Measurements from ENCODE around the gene SYCE3.

Gene SYCE3

GRCh38 chr22:50507991-50508884 lies 54.5 kb downstream of the SYCE3 start, which contains the start of gene NCAPH2:
Gene NCAPH2, plus strand, starts transcription at chr22:50508224. Its CDS starts 114 bp downstream, at chr22:50508338.
- no peak for FAIRE-seq
- peak; percentile 66 for TF ChIP-seq POLR2A (IDR thresholded peaks at IDR 0.05; ENCODE audit: low read depth, low read length)
- DNase-seq (ENCODE audit: insufficient read length, low spot score) = peak; percentile 90

- TF ChIP-seq POLR2A (IDR thresholded peaks at IDR 0.05; ENCODE audit: low read depth, low read length) = peak; percentile 71
- peak; percentile 66 for DNase-seq (ENCODE audit: insufficient read length, low spot score)
- no peak for FAIRE-seq
Observed at GRCh38 chr22:50507421-50507990, 55.2 kb downstream of the SYCE3 start, which contains the start of gene LMF2. Gene LMF2, minus strand, starts transcription at chr22:50507702. Its CDS starts 27 bp downstream, at chr22:50507675.

DNA sequence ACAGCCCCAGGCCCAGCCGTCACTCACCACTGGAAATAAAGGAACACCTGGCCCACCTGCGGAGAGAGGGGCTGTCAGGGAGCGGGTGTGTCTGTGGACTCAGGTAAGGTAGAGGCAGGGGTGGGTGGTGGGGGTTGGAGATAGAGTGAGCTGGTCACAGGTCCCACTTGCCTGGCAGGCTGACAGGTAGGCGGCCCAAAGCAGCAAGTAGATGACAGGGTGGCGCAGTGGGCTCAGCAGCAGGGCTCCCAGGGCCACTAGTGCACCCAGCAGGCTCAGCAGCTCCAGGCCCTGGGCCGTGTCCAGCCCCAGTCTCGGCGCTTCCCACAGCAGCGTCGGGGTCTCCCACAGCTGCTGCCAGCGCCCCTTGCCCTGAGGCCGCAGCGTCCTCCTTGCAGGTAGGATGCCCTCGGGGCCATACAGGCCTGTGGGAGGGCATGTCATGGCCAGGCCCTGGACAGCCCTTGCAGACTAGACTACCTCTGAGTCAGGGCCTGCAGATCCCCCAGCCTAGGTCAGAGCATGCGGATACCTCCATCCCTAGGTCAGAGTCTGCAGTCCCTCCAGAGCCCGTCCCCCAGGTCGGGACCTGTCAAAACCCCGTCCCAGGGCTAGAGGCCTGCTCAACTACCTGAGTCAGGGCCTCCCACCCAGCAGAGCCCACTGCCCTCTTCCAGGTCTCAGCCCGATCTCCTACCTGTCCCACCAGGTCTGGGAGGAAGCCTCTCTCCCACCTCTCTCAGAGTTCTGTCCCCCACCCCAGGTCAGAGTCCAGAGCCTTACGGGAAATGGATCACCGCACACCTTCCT lies 55.9 kb downstream of the SYCE3 start:
- no peak for TF ChIP-seq POLR2A (IDR thresholded peaks at IDR 0.05; ENCODE audit: low read depth, low read length)
- FAIRE-seq = no peak
- DNase-seq (ENCODE audit: insufficient read length, low spot score) = no peak

- DNase-seq (ENCODE audit: insufficient read length, low spot score) (no peak), FAIRE-seq (no peak)
- no peak for TF ChIP-seq POLR2A (IDR thresholded peaks at IDR 0.05; ENCODE audit: low read depth, low read length)
Observed at GRCh38 chr22:50505776-50506610, 56.7 kb downstream of the SYCE3 start.

- no peak for TF ChIP-seq POLR2A (IDR thresholded peaks at IDR 0.05; ENCODE audit: low read depth, low read length)
- DNase-seq (ENCODE audit: insufficient read length, low spot score) = no peak
- FAIRE-seq = no peak
Observed at GRCh38 chr22:50505276-50505775, 57.4 kb downstream of the SYCE3 start.

DNA sequence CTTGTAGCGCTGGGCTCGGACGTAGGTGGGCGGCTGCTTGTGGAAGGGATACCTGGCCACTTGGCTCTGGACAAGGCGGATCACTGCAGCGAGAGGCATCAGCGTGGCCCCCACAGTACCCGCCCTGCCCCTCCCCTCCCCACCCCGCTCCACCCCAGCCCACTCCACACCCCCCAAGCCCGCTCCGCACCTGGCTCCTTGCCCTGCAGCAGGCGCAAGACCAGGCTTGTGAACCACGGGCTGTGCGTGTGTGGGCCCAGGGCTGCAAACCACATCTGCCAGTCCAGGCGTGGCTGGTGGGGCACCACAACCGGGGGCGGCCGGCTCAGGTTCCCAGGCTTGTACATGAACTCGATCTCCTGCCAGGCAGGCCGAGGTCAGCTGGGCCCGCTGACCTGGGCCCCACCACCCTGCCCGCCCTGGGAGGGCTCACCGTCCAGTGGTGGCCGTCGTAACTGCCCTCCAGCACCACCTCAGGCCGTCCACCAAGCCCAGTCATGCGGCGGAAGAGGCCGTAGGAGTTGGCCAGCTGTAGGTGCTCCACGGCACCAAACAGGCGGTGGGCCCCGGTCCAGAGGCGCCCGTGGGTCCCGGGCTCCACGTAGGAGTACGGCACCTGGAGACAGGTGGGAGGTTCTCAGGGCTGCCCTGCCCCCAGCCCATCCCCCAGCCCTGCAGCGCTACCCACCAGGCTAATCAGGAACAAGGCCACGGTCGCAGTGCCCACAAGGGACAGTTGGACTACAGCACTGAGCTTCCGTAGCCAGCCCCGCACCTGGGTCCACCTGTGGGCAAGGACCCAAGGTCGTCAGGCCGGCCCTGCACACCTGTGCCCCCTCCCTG lies 58.1 kb downstream of the SYCE3 start:
- FAIRE-seq (no peak), DNase-seq (ENCODE audit: insufficient read length, low spot score) (no peak)
- no peak for TF ChIP-seq POLR2A (IDR thresholded peaks at IDR 0.05; ENCODE audit: low read depth, low read length)

DNA sequence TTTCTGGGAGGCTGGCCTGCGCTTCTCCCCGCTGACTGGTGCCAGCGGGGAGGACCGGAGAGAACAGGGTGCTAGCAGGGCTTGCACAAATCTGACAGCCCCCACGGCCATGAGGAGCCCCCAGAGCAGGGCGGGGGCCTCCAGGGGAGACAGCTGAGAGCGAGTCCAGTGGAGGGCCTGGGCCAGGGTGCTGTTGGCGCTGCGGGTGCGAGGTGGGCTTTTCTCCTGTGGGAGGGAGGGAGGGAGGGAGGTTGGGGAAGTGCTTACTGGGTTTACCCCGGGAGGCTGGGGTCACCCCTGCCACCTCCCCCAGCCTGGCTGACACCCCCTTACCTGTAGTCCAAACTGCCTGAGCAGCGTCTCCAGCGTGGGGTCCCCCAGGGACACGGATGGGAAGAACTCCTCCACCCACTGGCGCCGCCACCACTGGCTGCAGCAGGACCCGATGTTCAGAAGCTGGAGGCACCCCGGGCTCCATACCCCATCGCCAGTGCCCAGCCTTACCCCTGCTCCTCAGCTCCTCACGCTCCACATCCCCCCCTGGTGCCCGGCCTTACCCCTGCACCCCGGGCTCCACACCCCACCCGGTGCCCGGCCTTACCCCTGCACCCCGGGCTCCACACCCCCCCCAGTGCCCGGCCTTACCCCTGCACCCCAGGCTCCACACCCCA lies 59.1 kb downstream of the SYCE3 start:
- no peak for FAIRE-seq
- DNase-seq (ENCODE audit: insufficient read length, low spot score) = no peak
- TF ChIP-seq POLR2A (IDR thresholded peaks at IDR 0.05; ENCODE audit: low read depth, low read length) = no peak

DNA sequence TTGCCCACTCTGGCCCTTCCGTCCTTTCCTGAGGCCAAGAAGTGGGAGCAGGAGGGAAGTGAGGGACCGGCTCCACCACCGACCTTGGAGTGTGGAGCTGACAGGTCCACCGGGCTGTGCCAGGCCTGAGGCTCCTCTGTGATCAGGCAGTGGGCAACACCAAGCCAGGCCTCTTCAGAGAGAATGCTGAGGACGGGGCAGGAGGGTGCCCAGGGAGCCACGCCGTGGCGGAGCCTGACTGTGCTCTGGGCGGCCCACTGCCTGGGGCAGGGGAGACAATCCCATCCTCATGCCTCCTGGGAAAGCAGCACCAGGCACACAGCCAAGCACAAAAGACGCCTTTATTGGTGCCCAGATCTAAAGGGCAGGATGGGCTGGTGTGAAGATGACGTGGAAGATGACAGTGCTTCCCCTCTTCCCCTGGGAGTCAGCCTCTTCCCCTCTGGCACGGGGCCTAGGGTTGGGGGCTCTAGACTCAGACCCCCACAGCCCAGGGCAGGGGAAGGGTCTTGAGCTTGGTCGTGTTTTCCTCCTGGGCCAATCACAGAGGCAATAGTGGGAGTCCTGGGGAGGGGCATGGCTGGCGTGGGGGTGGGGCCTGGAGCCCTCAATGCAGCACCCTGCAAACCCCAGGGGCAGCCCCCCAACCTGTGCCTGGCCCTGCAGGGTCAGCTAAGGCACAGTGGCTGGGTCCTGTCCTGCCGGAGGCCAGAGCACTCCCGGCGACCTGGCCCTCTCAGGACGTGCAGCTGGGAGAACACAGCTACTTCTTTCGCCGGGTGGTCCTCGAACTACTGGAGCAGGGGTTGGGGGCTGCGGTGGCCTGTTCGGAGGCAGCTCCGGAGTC lies 59.9 kb downstream of the SYCE3 start:
- DNase-seq (ENCODE audit: insufficient read length, low spot score) (no peak), FAIRE-seq (no peak)
- no peak for TF ChIP-seq POLR2A (IDR thresholded peaks at IDR 0.05; ENCODE audit: low read depth, low read length)

DNA sequence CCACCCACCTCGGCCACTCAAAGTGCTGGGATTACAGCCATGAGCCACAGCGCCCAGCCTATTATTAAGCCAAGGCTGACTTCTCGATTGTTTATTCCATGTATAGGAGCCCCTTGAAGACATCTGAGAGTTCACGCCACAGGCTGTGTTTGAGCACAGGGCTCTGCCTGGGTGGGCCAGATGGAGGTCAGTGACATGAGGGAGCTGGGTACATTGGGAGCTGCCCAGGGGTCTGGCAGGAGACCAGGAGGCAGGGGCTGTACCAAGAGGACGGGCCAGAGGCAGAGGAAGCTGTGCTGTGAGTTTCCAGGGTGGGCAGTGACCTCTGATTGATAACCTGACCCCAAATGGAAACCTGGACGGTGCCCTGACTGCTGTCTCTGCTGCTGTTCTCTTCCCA lies 60.6 kb downstream of the SYCE3 start:
- DNase-seq (ENCODE audit: insufficient read length, low spot score) = no peak

More for the DNA sequence above, 60.6 kb downstream of the SYCE3 start:
- no peak for FAIRE-seq
- no peak for TF ChIP-seq POLR2A (IDR thresholded peaks at IDR 0.05; ENCODE audit: low read depth, low read length)

Data from H54 (cell line).